Central memory CD8-positive, alpha-beta T cell (primary cell): ENCODE data around the gene USP7.

Experiments
- ATAC-seq: fragments of 150-1000 bp; cut with Tn5 transposase; replicated peaks from 2 replicates; pipeline ENCODE4 v1.10.0; 2022; ENCODE audit warnings: mild to moderate bottlenecking, moderate FRiP score, moderate number of reproducible peaks; ENCODE audit not compliant: poor library complexity, severe bottlenecking; ENCODE audit errors: extremely low read depth
- DNase-seq, 2 donors: peaks; one replicate each; pipeline ENCODE4 v3.0.0; 2021; ENCODE audit warnings: low spot score in 2 of 2
- H3K27ac Mint-ChIP-seq: one replicate; pipeline ENCODE4 v1.8.0; 2022; ENCODE audit warnings: low read depth, mild to moderate bottlenecking, moderate library complexity, mixed read lengths
- H3K27me3 Mint-ChIP-seq: one replicate; pipeline ENCODE4 v1.8.0; 2022; ENCODE audit warnings: mixed read lengths
- H3K36me3 Mint-ChIP-seq: one replicate; pipeline ENCODE4 v1.8.0; 2022; ENCODE audit warnings: mild to moderate bottlenecking, moderate library complexity, mixed read lengths; ENCODE audit not compliant: insufficient read depth
- H3K4me1 Mint-ChIP-seq: one replicate; pipeline ENCODE4 v1.8.0; 2022; ENCODE audit warnings: mixed read lengths
- H3K4me3 Mint-ChIP-seq: one replicate; pipeline ENCODE4 v1.8.0; 2022; ENCODE audit warnings: mild to moderate bottlenecking, moderate library complexity, mixed read lengths
- H3K9me3 Mint-ChIP-seq: one replicate; pipeline ENCODE4 v1.8.0; 2022; ENCODE audit warnings: mixed read lengths

Gene USP7

GRCh38 chr16:8963821-8964441 lies at the start of gene USP7:
USP7 (minus strand) TSS chr16:8963906; CDS start chr16:8963285, 621 bp downstream.
- Mint-ChIP-seq H3K4me1 (peaks cover 36% of the 10 kb centered on the region), H3K36me3 (peaks cover 12% of the 10 kb centered on the region), H3K27ac (peak within 1 kb of the TSS; percentile 96), H3K9me3 (no peaks in the 10 kb centered on the region), H3K27me3 (no peaks in the 10 kb centered on the region), H3K4me3 (peak within 1 kb of the TSS; percentile 97)
- peak; percentile 83 to 88 for DNase-seq
- ATAC-seq, result peak; percentile 80

GRCh38 chr16:9013508-9013864 lies 49.8 kb upstream of the USP7 start:
- ATAC-seq, result no peak
- Mint-ChIP-seq H3K4me1 (peaks cover 5% of the 10 kb centered on the region), H3K27ac (no peak overlapping the region), H3K4me3 (no peak overlapping the region), H3K36me3 (no peaks in the 10 kb centered on the region), H3K9me3 (peaks cover 6% of the 10 kb centered on the region), H3K27me3 (peaks cover 13% of the 10 kb centered on the region)
- DNase-seq, result no peak

- H3K4me3 Mint-ChIP-seq, result no peak overlapping the region
- no peak overlapping the region for H3K27ac Mint-ChIP-seq
- H3K36me3 Mint-ChIP-seq, result no peaks in the 10 kb centered on the region
- ATAC-seq (no peak), DNase-seq (no peak)
- peaks cover 6% of the 10 kb centered on the region for H3K9me3 Mint-ChIP-seq
- H3K27me3 Mint-ChIP-seq, result peaks cover 16% of the 10 kb centered on the region
- peaks cover 7% of the 10 kb centered on the region for H3K4me1 Mint-ChIP-seq
These were observed 49.3 kb upstream of the USP7 start for GRCh38 chr16:9012848-9013507.

- H3K36me3 Mint-ChIP-seq, result no peaks in the 10 kb centered on the region
- H3K9me3 Mint-ChIP-seq, result peaks cover 6% of the 10 kb centered on the region
- DNase-seq (no peak), ATAC-seq (no peak)
- peaks cover 7% of the 10 kb centered on the region for H3K4me1 Mint-ChIP-seq
- H3K27me3 Mint-ChIP-seq, result peaks cover 20% of the 10 kb centered on the region
- no peak overlapping the region for H3K4me3 Mint-ChIP-seq
- H3K27ac Mint-ChIP-seq, result no peak overlapping the region
These were observed 48.6 kb upstream of the USP7 start for GRCh38 chr16:9012330-9012729.

- Mint-ChIP-seq H3K36me3 (no peaks in the 10 kb centered on the region), H3K27ac (no peak overlapping the region), H3K9me3 (no peaks in the 10 kb centered on the region), H3K27me3 (peaks cover 15% of the 10 kb centered on the region), H3K4me3 (no peak overlapping the region), H3K4me1 (peaks cover 7% of the 10 kb centered on the region)
- ATAC-seq (peak; percentile 65), DNase-seq (peak; percentile 24 to 44)
These were observed 45.0 kb upstream of the USP7 start for GRCh38 chr16:9008601-9009260.

- no peak for DNase-seq
- no peak for ATAC-seq
- Mint-ChIP-seq H3K4me3 (no peak overlapping the region), H3K27me3 (peaks cover 15% of the 10 kb centered on the region), H3K27ac (no peak overlapping the region), H3K36me3 (no peaks in the 10 kb centered on the region), H3K4me1 (peaks cover 7% of the 10 kb centered on the region), H3K9me3 (no peaks in the 10 kb centered on the region)
These were observed 43.6 kb upstream of the USP7 start for GRCh38 chr16:9007177-9007794.

GRCh38 chr16:9004183-9004582 lies 40.5 kb upstream of the USP7 start:
- no peak for DNase-seq
- Mint-ChIP-seq H3K4me1 (peaks cover 7% of the 10 kb centered on the region), H3K27ac (no peak overlapping the region), H3K36me3 (no peaks in the 10 kb centered on the region), H3K27me3 (peaks cover 15% of the 10 kb centered on the region), H3K9me3 (no peaks in the 10 kb centered on the region), H3K4me3 (no peak overlapping the region)
- ATAC-seq, result no peak

- Mint-ChIP-seq H3K9me3 (no peaks in the 10 kb centered on the region), H3K27ac (no peak overlapping the region), H3K4me1 (peaks cover 4% of the 10 kb centered on the region), H3K36me3 (no peaks in the 10 kb centered on the region), H3K27me3 (peaks cover 14% of the 10 kb centered on the region), H3K4me3 (no peak overlapping the region)
- ATAC-seq (no peak), DNase-seq (no peak)
These were observed 40.1 kb upstream of the USP7 start for GRCh38 chr16:9003763-9004162.

- H3K27me3 Mint-ChIP-seq, result peaks cover 9% of the 10 kb centered on the region
- no peaks in the 10 kb centered on the region for H3K36me3 Mint-ChIP-seq
- DNase-seq (no peak), ATAC-seq (no peak)
- no peak overlapping the region for H3K4me3 Mint-ChIP-seq
- H3K27ac Mint-ChIP-seq, result no peak overlapping the region
- no peaks in the 10 kb centered on the region for H3K4me1 Mint-ChIP-seq
- H3K9me3 Mint-ChIP-seq, result no peaks in the 10 kb centered on the region
These were observed 39.6 kb upstream of the USP7 start for GRCh38 chr16:9003322-9003721.

- ATAC-seq (no peak), DNase-seq (no peak)
- H3K4me1 Mint-ChIP-seq, result no peaks in the 10 kb centered on the region
- peaks cover 1% of the 10 kb centered on the region for H3K27me3 Mint-ChIP-seq
- no peaks in the 10 kb centered on the region for H3K9me3 Mint-ChIP-seq
- no peaks in the 10 kb centered on the region for H3K36me3 Mint-ChIP-seq
- H3K27ac Mint-ChIP-seq, result no peak overlapping the region
- H3K4me3 Mint-ChIP-seq, result no peak overlapping the region
These were observed 38.3 kb upstream of the USP7 start for GRCh38 chr16:9002042-9002441.

GRCh38 chr16:9000664-9001063 lies 37.0 kb upstream of the USP7 start:
- no peak for ATAC-seq
- Mint-ChIP-seq H3K27ac (no peak overlapping the region), H3K9me3 (no peaks in the 10 kb centered on the region), H3K36me3 (no peaks in the 10 kb centered on the region), H3K4me3 (no peak overlapping the region), H3K4me1 (no peaks in the 10 kb centered on the region), H3K27me3 (no peaks in the 10 kb centered on the region)
- no peak for DNase-seq

- Mint-ChIP-seq H3K27me3 (no peaks in the 10 kb centered on the region), H3K4me1 (no peaks in the 10 kb centered on the region), H3K4me3 (no peak overlapping the region), H3K36me3 (no peaks in the 10 kb centered on the region), H3K9me3 (no peaks in the 10 kb centered on the region), H3K27ac (no peak overlapping the region)
- ATAC-seq (no peak), DNase-seq (no peak)
These were observed 36.1 kb upstream of the USP7 start for GRCh38 chr16:8999800-9000199.

GRCh38 chr16:8998108-8998507 lies 34.4 kb upstream of the USP7 start:
- Mint-ChIP-seq H3K27ac (no peak overlapping the region), H3K27me3 (no peaks in the 10 kb centered on the region), H3K4me3 (no peak overlapping the region), H3K9me3 (no peaks in the 10 kb centered on the region), H3K4me1 (no peaks in the 10 kb centered on the region), H3K36me3 (peaks cover 2% of the 10 kb centered on the region)
- ATAC-seq (no peak), DNase-seq (no peak)
